ENCODE data around the gene TPM1.

- TF ChIP-seq POLR2A (IDR thresholded peaks at IDR 0.05), result no peak
- no peak for TF ChIP-seq CTCF (IDR thresholded peaks at IDR 0.05)
Measured at GRCh38 chr15:63040509-63040908, 2.0 kb upstream of the TPM1 start.
